NCI-H2081 treated with DMSO at 0.1 percent for 48 hours (cell line): ENCODE measurements around the gene TAPBP.
"Not testable (repeated sequence)": the region's sequence is repeated elsewhere in the genome, so short reads cannot be mapped to it uniquely, and the experiment has no call there.

ENCODE experiments used
- DNase-seq: peaks from one replicate; lab custom pipeline; 2025; lab: John Stamatoyannopoulos, UW

The TAPBP gene

DNA sequence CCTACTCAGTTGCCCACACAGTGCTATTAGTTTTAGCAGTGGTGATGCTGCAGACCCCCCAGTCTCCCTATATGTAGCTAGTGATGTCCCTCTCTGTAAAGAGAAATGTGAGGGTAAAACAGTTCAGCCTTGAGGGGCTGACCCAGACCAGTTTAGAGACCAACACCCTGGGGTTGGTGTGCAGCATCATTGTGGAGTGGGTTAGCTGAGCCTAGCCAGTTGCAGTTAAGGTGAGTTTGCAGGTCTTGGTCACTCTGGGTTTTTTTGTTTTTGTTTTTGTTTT lies 37.4 kb downstream of the TAPBP start:
- DNase-seq = no peak

DNA sequence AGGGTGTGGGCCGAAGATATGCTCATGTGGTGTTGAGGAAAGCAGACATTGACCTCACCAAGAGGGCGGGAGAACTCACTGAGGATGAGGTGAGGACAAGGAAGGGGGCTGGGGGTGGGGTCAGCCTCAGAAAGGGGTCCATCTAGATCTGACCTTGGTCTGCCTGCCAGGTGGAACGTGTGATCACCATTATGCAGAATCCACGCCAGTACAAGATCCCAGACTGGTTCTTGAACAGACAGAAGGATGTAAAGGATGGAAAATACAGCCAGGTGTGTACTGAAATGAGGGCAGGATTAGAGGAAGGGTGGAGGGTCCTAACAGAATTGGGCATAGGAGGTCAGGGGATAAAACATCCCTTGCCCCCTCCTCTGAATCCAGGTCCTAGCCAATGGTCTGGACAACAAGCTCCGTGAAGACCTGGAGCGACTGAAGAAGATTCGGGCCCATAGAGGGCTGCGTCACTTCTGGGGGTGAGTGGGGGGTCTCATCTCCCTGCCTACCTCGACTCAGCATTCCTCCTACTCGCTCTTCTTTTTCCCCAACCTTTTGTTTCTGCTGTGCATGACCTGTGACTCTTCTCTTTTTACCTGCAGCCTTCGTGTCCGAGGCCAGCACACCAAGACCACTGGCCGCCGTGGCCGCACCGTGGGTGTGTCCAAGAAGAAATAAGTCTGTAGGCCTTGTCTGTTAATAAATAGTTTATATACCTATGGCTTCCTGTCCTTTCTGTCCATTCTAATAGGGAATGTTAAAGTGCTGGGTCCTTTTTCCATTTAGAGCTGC lies 37.9 kb downstream of the TAPBP start:
- not testable (repeated sequence) for DNase-seq

DNA sequence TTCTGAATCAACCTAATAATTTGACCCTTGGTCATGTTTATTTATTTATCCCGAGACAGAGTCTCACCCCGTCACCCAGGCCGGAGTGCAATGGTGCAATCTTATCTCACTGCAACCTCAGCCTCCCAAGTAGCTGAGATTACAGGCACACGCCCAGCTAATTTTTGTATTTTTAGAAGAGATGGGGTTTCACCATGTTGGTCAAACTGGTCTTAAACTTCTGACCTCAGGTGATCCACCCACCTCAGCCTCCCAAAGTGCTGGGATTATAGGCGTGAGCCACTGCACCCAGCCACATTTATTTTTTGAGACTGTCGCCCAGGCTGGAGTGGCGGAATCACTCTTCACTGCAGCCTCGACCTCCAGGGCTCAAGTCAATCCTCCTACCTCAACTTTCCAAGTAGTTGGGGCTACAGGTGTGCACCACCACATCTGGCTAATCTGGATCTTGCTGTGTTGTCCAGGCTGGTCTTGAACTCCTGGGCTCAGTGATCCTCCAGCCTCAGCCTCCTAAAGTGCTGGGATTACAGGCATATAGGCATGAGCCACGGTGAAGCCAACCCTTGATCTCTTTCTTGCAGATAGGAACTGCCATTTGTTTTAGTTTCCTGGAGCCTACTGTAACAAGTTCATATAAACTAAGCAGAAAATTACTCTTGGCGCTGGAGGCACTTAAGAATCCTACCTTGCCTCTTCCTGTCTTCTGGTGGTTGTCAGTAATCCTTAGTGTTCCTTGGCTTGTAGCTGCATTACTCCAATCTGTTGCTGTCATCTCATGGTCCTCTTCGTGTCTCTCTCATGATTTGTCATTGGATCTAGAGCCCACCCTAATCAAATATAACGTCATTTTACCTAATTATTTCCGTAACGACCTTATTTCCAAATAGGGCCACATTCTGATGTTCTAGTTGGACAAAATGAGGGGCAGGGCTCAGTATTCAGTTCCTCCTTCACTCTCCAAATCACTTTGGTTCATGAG lies 39.7 kb downstream of the TAPBP start:
- no peak for DNase-seq

DNA sequence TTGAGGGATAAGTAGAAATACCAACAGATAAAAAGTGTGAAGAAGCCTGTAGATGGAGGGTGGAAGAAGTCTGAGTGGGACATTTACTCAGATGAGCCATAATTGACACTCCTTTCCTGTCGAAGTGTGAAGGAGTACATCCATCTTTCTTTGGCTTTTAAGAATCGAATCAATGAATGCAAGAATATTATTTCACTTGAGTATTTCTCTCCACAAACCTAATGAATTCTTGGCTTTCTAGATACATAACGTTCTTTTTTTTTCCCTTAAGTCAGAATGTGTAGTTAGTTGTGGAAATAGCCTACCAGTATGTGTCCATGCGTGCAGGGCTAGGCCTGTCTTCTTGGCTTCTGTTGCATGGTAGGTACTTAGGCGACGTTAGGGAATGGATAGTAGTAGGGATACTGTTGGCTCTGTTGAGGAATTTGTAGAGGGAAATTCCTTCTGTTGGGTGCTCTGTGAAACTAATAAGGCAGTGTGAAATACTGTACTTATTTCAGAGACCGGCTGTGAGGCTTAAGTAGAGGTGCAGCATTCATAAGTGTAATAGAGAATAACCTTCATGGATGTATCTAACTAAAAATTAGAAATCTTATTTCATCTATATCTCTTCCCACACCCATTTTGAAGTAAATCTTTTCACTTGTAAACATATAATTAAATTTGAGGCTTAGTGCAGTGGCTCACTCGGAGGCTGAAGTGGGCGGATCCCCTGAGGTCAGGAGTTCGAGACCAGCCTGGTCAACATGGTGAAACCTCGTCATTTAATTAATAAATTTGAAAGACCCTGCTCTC lies 40.6 kb downstream of the TAPBP start:
- DNase-seq = no peak

DNA sequence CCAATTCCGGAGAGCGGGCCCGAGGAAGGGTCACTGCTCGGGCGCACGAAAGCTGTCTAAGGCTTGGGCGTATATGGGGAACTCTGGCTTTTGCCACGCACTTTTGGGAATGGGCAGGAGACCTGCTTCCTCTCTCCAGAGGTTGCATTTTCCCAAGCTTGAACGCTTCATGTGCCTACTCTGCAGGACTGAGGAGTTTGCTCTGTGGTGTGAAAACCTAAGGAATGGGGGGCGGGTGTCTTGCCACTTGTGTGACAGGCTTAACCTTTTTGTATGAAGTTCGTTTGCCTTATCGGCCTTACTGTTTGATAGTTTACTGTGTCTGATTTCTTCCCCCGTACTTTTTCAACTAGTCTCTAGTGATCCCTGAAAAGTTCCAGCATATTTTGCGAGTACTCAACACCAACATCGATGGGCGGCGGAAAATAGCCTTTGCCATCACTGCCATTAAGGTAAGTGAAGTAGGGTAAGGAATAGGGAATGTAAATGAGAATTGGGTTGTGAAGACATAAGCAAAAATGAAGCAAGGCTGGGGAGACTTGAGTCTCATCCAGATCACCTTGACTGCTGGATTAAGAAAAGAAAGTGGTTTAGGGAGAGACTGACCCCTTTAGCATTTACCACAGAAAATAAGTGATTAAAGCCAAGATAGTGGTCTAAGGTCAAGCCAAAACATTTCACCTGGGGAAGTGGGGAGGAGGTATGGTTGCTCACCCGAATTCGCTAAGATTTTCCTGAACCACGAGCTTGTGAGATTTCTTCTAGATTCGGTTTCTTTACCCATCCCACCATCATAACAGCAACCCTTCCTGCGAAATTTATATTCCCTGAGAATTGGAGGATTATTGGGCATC lies 41.4 kb downstream of the TAPBP start:
- no peak for DNase-seq

DNA sequence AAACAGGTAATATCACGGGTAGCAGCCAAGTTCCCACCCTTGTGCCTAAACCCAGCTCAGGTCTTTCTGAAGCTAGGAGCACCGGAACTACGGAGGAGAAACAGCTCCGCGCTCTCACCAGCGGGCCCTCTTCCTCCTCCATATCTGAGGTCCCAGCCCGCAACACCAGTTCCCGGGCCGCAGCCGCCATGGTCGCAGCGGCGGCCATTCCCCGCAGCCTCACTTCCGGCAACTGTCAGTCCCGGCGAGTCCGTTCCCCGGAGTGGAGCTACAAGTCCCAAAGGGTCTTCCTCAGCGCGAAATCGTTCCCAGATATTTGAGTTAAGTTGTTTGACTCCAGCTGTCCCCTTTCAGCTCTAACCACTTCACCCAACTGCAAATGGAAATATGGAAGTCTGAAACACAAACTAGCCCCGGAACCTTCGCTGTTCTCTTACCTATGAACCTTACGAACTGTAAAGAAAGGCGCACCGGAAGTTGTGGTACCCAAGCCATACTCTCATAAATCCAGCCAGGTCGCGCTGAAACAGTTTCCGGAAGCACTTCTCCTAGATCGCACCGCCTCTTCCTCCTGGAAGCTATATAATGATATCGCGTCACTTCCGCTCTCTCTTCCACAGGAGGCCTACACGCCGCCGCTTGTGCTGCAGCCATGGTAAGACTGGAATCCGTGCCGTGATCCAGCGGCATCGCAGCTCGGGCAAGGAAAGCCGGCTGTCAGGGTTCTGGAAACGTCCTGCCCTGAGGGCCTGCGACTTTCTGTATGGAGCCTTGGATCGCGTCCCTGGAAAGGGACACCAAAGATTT lies 42.2 kb downstream of the TAPBP start, which contains the start of the genes RPS18 and VPS52:
TSS of gene RPS18 (plus strand) at position 608 of the 807 bp plus-strand sequence. CDS start at position 653, 45 bp downstream.
TSS of gene VPS52 (minus strand) at position 409 of the 807 bp plus-strand sequence. CDS start at position 208, 201 bp downstream.
- DNase-seq = peak; percentile 95

DNA sequence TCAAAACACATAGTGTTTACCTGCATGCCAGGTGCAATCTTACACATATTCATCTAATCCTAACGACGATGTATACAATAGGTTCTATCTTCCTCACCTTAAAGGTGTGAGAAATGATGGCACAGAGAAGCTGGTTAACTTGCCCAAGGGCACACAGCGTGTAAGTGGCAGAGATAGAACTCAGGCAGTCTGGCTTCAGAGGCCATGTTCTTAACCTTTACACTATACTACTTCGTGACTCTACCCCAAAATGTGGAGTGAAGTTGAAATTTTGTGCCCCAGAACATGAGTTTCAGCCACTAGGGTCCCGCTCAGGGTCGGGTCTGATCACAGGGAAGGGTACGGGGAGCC lies 42.8 kb downstream of the TAPBP start:
- no peak for DNase-seq

DNA sequence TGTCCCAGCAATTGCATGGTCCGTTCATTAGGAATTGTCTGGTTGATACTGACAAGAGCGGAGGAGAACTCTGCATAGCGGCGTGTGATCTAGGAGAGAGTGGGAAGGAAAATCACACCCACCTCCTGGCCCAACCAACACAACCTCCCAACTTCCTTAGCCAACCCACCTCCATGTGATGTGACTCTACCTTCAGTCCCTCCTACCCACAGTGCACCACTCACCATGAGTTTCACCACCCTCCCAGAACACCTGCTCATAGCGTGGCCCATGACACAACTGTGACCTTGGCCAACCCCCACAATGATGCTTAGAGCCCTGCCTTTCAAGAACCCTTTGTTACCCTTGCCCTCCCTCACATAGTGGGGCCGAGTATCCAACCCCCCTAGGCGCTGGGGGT lies 49.9 kb downstream of the TAPBP start:
- DNase-seq = no peak

DNA sequence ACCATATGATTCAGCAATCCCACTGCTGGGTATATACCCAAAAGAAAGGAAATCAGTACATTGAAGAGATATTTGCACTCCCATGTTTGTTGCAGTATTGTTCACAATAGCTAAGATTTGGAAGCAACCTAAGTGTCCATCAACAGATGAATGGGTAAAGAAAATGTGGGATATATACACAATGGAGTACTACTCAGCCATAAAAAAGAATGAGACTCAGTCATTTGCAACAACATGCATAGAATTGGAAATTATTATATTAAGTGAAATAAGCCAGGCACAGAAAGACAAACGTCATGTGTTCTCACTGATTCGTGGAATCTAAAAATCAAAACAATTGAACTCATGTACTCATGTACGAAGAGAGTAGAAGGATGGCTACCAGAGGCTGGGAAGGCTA lies 51.4 kb downstream of the TAPBP start:
- not testable (repeated sequence) for DNase-seq

DNA sequence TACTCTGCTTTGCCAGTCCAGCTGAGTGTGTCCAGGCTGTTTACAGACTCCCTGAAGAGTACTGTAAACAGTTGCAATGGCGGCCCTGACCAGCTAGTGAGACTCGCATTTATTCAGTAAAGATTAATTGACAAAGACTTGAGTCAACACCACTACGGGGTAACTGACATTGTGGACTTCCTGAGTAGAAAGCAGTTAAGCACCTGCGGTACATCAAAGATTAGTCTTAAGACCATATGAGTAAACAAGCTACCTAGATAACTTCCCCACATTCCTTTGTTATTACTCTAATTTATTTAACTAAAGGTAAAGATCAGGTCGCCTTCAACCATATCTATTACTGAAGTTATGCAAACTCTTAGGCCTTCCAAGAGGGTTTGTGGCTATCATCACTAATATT lies 54.8 kb downstream of the TAPBP start:
- no peak for DNase-seq

DNA sequence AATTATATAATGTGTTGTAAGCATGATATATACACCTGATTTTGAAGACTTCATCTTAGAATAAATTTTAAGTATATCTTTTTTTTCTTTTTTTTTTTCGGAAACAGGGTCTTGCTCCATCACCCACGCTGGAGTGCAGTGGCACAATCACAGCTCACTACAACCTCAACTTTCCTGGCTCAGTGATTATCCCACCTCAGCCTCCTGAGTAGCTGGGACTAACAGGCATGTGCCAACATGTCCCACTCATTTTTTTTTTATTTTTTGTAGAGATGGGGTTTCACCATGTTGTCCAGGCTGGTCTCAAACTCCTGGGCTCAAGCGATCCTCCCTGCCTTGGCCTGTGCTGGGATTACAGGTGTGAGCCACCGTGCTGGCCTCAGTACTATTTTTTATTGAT lies 59.3 kb downstream of the TAPBP start:
- DNase-seq = no peak

DNA sequence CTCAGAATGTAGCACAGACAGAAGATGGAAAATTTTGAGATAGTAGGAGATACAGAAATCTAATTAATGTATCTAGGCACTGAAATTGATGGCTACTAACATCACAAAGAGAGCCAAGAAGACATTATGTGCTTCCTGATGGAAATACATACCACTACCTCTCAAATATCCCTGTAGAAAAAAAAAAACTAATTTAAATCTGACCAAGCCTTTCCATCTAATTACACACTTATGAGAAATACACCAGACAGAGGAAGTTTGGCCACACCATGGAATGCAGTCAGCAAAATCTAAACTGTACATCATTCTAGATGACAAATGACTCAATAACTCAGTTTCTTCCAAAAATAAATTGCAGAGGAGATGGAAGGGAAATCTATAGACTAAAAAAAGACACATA lies 61.1 kb downstream of the TAPBP start:
- no peak for DNase-seq

DNA sequence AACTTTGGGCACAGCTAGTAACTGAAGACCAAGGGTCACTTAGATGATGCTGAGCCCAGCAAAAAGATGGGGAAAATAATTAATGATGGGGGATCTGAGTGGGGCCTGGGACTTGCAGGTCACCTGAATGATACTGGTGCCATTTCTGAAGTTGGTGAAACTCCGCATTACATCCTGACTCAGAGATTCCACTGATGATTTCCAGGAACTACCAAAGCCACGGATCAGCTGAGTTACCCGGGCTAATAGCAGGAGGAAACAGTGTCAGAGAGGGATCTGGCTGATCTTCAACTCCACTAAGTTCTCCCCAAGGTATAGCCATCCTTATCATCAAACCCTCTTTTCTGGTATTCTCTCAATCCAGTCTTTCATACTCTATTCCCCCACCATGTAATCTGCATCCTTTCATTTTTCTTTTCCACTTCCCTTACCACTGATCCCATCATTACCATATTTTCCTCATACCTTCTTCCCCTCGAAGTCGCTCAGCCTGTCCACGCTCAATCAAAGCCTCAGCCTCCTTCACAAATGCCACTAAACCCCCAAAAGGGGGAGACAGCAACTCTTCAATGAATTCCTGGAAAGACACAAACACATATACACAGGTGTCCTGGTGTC lies 62.4 kb downstream of the TAPBP start:
- DNase-seq = no peak

DNA sequence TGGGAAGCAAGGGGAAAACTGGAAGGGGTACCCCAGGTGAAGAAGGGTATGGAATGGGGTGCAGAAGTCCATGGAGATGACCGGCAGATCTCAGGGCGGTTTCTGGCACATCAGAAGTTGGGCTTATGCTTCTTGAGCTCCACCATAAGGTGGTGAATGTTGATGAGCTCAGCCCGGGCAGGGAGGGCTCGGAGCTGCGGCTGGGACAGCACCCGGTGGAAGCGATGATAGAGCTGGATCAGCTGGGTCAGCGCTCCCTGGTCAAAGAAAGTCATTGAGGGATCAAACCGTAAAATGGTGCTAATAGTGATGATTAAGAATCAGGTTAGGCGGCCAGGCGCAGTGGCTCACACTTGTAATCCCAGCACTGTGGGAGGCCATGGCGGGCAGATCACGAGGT lies 63.1 kb downstream of the TAPBP start:
- DNase-seq = no peak

DNA sequence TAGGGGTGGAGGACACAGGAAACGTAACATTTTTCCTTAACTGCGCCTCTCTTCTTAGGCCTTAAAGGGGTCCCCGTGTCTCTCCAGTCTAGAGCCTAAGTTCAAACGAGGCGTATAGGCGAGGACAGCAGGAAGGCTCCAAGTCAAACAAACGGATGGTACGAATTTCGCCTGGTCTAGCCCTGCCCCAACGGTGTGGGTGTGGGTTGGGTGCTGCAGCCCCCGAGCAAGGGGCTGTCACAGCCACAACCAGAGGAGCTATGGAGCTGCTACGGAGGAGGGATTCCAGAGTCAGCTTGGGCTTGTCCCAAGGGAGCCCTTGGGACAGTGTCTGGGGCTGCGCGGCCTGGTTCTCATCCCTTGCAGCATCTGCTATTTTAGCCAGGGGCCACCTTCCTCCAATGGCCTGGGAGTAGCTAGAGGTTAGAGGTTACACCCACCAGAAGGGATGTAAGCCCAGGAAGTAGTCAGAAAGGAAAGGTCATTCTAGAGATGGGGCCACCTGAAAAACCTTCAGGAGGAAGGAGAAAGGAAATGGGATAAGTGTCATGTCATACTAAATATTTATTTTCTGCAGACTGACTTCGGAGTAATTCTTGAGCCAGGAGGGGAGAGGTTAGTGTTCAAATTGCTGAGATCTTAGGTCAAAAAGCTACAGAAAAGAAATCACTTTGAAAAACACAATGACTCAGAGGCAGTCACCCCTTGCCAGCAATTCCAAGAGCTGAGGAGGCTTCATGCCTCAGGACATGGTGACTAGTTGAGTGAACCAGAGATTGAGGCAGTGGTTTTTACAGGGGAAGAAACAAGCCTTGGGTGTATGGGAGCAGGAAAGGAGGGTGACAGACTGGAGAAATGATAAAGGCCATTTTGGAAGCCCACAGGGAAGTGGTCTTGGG lies 63.9 kb downstream of the TAPBP start:
- no peak for DNase-seq
